HG02763 (cell line): ENCODE measurements around the gene ZCCHC13.
"Not testable (repeated sequence)": the region's sequence is repeated elsewhere in the genome, so short reads cannot be mapped to it uniquely, and the experiment has no call there.

Experiments
- ATAC-seq: cut with Tn5 transposase; IDR thresholded peaks from one replicate; pipeline ENCODE4 v1.9.1; 2021; ENCODE audit warnings: mild to moderate bottlenecking, moderate library complexity; ENCODE audit not compliant: unreplicated experiment

ZCCHC13 gene

DNA sequence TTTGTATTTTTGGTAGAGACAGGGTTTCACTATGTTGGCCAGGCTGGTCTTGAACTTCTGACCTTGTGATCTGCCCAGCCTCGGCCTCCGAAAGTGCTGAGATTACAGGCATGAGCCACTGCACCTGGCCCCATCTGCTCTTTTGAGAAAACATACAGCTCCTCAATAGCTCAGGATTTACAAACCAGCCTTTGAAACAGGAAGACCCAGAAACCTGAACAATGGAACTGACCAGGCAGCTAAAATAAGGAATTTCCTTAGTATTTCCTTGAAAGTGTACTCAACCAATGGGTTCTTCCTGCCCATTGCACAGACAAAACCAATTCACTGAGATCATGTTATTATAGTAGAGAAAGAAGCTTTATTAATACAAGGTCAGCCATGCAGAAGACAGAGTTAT lies 15.3 kb downstream of the ZCCHC13 start:
- ATAC-seq = not testable (repeated sequence)

DNA sequence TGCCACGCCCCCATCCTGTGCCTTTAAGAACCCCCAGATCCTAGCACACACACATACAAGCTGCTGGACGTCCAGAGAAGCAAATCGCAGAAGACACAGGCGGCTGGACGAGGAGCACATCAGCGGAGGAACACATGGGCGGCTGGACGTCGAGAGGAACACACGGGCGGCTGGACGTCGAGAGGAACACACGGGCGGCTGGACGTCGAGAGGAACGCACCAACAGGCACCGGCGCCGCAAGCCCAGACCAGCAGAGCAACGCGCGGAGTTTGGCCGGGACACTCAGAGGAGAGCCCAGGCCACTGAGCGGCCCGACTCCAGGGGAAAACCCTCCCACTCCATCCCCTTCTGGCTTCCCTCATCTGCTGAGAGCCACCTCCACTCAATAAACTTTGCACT lies 17.2 kb downstream of the ZCCHC13 start:
- no peak for ATAC-seq

DNA sequence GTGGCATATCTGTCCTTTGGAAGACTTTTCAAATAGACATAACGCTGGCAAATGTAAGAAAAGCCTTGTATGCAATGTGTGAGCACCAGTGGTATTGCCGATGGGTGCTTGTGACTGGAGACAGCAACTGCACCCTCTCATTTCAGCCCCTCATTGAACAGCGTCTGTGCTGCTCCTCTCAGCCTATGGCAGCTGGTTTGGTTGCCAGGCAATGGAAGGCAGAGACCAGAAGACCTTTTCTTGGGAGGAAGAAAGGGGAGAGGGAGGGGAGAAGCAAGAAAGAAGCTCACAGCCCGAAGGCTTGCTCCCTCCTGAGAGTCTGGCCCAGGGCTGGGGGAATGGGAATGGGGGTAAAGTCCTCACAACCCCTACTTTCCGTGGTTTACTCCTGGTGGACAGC lies 20.2 kb downstream of the ZCCHC13 start:
- ATAC-seq = no peak

DNA sequence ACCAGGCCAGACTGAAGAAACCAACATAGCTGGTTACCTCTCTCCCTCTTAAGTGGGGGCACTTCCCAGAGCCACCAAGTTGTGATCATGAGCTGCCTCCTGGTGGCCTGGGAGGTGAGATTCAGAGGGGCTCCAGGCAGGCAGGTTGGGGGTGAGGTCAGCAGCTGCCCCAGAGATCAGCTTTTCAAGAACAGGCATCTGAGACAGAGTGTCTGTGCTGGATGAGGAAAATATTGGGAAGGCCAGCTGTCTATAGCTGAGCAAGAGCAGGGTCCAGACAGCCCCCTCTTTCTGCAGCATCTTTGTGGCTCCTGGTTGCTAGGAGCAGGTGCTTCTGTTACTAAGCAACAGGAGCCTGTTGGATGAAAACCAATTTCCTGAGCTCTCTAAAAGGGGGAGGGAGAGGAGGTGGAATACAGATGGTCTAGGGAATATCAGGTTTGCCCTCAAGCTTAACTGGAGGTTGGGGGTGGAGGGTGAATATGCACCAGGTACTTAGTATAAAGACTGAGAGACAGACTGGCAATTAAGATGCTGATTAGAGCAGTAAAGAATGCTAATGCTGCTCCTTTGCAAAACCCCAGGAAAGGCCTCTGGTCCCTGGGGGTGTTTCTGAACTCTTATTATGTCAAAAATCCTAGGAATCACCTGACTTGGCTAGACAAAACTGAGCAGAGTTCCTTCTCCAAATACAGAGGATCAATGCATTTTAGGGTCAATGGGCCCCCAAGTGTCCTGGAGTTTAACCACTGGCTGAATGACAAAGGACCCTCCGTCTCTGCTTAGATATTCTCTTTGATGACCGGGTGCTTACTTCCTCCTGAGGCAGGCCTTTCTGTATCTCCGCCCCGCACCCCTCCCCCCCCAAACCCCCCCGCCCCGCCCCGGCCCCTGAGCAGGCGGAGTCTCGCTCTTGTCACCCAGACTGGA lies 21.4 kb downstream of the ZCCHC13 start:
- ATAC-seq = no peak

DNA sequence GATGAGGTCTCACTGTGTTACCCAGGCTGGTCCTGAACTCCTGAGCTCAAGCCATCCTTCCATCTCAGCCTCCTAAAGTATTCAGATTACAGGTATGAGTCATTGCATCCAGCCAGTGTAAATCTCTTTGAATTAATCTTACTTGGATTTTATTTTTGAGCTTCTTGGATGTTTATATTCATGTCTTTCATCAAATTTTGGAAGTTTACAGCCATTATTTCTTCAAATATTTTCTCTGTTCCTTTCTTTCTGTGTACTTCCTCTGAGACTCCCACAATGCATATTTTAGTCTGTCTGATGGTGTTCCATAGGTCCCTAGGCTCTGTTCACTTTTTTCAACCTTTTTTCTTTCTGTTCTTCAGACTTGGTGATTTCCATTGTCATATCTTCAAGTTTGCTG lies 34.9 kb downstream of the ZCCHC13 start:
- ATAC-seq = no peak

DNA sequence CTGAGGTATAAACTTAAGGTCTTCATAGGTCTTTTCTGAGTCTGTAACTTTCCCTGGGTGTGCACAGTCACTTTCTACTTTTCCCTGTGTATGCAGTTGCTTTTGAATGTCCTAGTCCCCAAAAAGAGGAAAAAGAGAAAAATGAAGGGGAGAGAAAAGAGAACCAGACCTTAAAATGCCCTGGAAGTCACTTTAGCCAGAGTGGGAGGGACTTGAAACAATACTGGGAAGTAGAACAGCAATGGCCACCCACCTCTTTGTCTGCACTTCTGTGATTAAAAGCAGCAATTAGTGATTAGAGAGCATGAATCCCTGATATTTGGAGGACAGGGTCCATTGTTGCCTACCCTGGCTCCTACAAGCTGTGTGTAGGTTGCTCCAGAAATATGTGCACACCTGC lies 36.1 kb downstream of the ZCCHC13 start:
- ATAC-seq = no peak

DNA sequence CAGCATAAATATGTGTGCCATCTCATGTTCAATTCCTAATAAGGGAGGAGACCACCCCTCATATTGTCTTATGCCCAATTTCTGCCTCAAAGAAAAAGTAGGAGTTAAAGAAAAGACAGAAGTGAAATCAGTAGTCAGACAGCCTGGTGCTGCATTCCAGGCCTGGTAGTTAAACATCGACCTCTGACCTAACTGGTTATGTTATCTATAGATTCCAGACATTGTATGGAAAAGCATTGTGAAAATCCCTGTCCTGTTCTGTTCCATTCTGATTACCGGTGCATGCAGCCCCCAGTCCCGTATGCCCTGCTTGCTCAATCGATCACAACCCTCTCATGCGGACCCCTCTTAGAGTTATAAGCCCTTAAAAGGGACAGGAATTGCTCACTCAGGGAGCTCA lies 38.2 kb downstream of the ZCCHC13 start:
- not testable (repeated sequence) for ATAC-seq

DNA sequence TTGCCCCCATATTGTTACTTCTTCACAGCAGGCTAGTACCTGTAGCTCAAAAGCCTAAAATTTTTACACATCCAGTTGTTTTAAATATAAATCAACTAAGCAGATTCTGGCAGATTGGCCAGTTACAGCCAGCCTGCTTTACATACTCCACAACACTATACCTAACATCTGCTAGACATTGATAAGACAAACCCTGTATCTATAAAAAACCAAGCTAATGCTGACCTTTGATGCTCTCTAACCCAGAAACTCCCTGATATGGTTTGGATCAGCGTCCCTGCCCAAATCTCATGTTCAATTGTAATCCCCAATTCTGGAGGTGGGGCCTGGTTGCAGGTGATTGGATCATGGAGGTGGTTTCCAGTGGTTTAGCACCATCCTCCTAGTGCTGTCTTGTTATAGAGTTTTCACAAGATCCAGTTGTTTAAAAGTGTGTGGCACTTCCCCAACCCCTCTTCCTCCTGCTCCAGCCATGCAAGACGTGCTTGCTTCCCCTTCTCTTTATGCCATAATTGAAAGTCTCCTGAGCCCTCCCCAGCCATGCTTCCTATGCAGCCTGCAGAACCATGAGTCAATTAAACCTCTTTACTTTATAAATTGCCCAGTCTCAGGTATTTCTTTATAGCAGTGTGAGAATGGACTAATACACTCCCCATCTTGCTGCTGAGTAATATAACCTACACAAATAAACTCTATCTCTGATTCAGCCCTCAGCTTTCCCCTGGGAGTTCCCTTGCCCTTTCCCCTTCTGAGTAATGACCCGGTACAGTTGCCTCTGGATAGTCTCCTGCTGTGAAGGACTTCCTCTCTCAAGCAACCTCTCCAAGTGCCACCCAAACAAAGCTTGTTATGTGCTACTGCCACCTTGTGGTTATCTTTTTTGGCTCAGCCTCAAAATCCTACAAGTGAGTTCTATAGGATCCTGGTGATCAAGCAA lies 39.6 kb downstream of the ZCCHC13 start:
- ATAC-seq = peak; percentile 77

DNA sequence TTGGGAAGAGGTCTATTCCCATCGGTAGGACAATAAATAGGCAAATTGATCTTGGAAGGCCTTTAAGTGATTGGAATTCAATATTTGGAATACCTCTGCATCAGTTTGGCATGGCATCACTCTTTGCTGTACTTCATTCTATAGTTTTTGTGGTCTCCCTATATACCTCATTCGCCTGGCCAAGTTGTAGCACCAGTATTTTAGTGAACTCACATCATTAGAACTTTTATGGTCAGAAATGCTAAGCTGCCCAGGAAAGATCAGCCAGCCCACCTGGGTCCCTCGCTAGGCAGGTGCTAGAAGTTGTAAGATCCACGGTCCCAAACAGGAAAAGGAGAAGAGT lies 40.3 kb downstream of the ZCCHC13 start:
- ATAC-seq = peak; percentile 20

DNA sequence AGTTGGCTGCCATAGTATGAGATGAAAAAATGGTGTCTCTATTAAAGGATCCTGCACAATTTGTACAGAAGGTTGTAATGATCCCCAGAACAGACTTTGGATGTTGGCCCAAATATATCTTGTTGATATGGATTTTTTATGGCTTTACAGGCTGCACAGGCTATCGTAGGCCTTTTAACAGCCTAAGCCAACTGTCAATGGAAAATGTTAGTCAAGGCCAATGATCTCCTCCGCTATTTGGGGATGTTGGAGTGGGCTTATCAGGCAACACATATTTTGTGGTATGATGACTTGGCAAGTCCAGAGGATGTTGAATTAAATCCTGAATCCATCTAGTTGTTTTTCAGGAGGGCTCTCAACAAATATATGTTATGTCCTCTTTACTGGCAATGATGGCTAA lies 42.1 kb downstream of the ZCCHC13 start:
- no peak for ATAC-seq

DNA sequence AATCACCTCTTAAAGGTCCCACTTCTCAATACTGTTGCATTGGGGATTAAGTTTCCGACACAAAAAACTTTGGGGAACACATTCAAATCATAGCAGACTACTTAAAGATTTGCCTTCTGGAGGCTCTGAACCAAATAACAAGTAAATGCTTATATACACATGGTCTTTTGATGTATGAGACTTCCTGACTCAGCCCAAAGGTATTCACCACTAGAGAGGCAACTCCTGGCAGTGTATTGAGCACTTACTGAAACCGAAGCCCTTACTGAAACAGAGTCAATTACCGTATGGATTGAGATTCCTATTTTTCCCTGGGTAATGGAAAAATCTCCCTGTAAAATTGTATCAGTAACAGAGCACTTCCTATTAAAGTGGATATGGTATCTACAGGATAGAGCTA lies 45.4 kb downstream of the ZCCHC13 start:
- no peak for ATAC-seq

DNA sequence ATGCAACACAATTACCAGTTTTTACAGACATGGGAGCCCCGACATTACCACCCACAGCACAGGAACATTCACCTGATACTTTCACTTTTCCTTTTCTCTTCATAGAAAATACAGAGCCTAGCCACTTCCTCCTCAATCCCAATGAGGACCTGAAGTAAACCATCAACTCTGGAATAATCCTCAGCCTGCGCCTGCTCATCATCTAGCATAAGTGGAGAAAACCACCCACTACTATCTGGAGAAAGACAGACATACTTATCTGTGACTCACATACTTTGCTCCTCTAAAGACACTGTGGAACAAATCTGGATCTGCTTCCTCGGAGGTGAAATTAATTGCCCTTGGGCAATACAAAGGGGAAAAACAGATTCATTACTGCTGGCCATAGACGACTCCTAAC lies 47.8 kb downstream of the ZCCHC13 start:
- ATAC-seq = no peak

DNA sequence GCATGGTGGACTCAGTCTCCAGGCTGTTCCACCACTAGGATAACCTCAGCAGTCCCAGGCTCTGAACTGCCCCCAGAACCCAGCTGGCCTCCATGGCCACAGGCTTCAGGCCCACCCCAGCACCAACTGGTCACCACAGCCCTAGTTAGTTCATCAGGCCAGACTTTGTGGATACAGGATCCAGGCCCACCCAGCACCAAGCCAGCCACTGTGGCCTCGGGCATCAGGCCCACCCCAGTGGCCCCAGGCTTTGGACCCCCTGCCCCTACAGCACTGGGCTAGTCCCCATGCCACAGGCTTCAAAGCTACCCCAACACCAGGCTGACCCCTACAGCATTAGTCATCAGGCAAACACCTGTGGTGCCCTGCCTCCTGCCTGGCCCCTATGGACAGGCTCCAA lies 50.0 kb downstream of the ZCCHC13 start:
- ATAC-seq = no peak
